Adrenal gland (tissue), 5 donors: ENCODE results near the gene SYNE1.

Experiments
- CTCF ChIP-seq, 6 experiments: fragments of 450-650 bp in 4 of 6; fragments of 200-600 bp in 2 of 6; sonication (generic) in 1 of 6; IDR thresholded peaks; 1 replicate in 5 of 6; 2 replicates in 1 of 6; pipeline versions ENCODE4 v1.5.1 to v1.8.0; 2016 to 2021; ENCODE audit warnings: antibody characterized with exemption in 6 of 6, mild to moderate bottlenecking in 2 of 6, moderate library complexity in 1 of 6
- POLR2A ChIP-seq, 2 donors: fragments of 450-650 bp; IDR thresholded peaks; one replicate each; pipeline ENCODE4 v1.6.1; 2017; ENCODE audit warnings: antibody characterized with exemption in 2 of 2, mild to moderate bottlenecking in 2 of 2, moderate library complexity in 1 of 2
- donor health status: DM: no; HTN: no; CAD: no.

- TF ChIP-seq POLR2A (IDR thresholded peaks at IDR 0.05): no peak
- no peak for TF ChIP-seq CTCF (IDR thresholded peaks at IDR 0.05)
These were observed 272.3 kb downstream of the SYNE1 start for GRCh38 chr6:152364866-152365265.
